H1 (cell line): Measurements from ENCODE around the gene TSPAN4.

Experiments
- EZH2 ChIP-seq: fragments of 200-600 bp; sonication (generic); IDR thresholded peaks from 2 replicates; pipeline ENCODE4 v1.7.1; 2012; ENCODE audit warnings: low read depth, mild to moderate bottlenecking, moderate library complexity, low read length, inconsistent platforms; ENCODE audit not compliant: severe bottlenecking
- POLR2AphosphoS5 ChIP-seq: IDR thresholded peaks from 2 replicates; pipeline ENCODE4 v1.6.1; 2011; ENCODE audit warnings: low read depth, low read length
- TF ChIP-seq, protein P1 (sequence below), 3 experiments: IDR thresholded peaks; 1 replicate in 2 of 3; 2 replicates in 1 of 3; pipeline versions ENCODE4 v1.5.1 to v1.6.1; 2011; ENCODE audit warnings: low read length in 3 of 3, mild to moderate bottlenecking in 3 of 3, inconsistent platforms in 2 of 3, low read depth in 1 of 3, moderate library complexity in 1 of 3; ENCODE audit not compliant: insufficient read depth in 1 of 3; ENCODE audit errors: control extremely low read depth in 1 of 3

DNA sequence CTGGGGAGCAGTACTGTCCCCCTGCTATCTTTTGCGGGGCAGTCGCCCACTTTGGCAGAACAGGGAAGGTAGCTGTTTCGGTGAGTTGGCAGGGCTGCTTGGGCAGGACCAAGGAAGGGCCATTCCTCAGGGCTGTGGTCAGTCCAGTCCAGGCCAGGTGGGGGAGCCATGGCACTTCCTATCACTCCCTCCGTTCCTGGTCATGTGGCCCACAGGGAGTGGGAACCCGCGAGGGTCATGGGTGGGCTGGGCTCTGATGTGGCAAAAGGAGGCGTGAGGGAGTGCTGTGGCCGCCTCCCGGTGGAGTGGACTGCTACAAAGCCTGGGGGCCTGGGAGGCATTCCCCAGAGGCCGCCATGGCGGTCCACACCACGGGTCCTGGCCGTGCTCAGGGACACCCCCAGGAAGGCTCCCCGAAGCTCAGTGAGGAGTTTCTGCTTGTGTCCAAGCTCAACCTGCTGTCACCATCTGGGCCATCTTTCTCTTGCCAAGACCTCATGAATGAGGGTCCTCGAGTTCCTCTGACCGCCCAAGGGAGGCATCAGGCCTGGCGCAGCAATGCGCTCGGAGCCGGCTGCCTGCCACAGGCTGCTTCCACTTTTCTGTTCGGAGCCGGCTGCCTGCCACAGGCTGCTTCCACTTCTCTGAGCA lies 56.0 kb downstream of the TSPAN4 start:
- TF ChIP-seq, protein P1, sequence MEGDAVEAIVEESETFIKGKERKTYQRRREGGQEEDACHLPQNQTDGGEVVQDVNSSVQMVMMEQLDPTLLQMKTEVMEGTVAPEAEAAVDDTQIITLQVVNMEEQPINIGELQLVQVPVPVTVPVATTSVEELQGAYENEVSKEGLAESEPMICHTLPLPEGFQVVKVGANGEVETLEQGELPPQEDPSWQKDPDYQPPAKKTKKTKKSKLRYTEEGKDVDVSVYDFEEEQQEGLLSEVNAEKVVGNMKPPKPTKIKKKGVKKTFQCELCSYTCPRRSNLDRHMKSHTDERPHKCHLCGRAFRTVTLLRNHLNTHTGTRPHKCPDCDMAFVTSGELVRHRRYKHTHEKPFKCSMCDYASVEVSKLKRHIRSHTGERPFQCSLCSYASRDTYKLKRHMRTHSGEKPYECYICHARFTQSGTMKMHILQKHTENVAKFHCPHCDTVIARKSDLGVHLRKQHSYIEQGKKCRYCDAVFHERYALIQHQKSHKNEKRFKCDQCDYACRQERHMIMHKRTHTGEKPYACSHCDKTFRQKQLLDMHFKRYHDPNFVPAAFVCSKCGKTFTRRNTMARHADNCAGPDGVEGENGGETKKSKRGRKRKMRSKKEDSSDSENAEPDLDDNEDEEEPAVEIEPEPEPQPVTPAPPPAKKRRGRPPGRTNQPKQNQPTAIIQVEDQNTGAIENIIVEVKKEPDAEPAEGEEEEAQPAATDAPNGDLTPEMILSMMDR (IDR thresholded peaks at IDR 0.05; ENCODE audit: control extremely low read depth in 1 of 3, insufficient read depth in 1 of 3, low read depth in 1 of 3, low read length in 3 of 3), result peak in 2 of 3 experiments; percentile 61 to 67; a peak in 3 of 4 replicates
- TF ChIP-seq POLR2AphosphoS5 (no peak), EZH2 (no peak)
